ENCODE data around the gene WDR81. TPM values are rescaled to one million over a fixed set of nuclear protein-coding genes. Genes with fewer than 3 reads are reported as not detected.

The WDR81 gene
- polyA plus RNA-seq, 1 donor (not counting 4 experiments of a cell fraction or from before 2014, with no cell fraction given), result 4.2 TPM

GRCh38 chr17:1742371-1743087 lies 18.0 kb downstream of the WDR81 start, which contains the start of gene SERPINF2:
TSS of gene SERPINF2 (plus strand) at chr17:1742871. CDS start at chr17:1744996, 2,125 bp downstream.
- H3K9me1 ChIP-seq (ENCODE audit: control insufficient read depth, extremely low read depth, insufficient read depth, low read length), result no peaks in the 10 kb centered on the region
- H3K4me2 ChIP-seq (ENCODE audit: control insufficient read depth, extremely low read depth, insufficient read depth, low read depth, low read length), result no peak within 1 kb of the TSS
- no peak for DNase-seq (ENCODE audit: low read depth, low spot score)
- dilution Hi-C loops (cut with MboI; ENCODE audit: extremely low pct_ligation_motif_present, low sequenced_read_pairs), result no loop called here
- TF ChIP-seq EZH2 (IDR thresholded peaks at IDR 0.05; ENCODE audit: low read length) (no peak), CTCF (optimal IDR thresholded peaks at IDR 0.05 in 1 of 3, IDR thresholded peaks at IDR 0.05 in 1 of 3, conservative IDR thresholded peaks at IDR 0.05 in 1 of 3; ENCODE audit: extremely low read depth in 1 of 3, insufficient read depth in 2 of 3, low read length in 3 of 3) (no peak)
- no peaks in the 10 kb centered on the region for H3K9me3 ChIP-seq (ENCODE audit: control insufficient read depth, low read depth, low read length)
- no peaks in the 10 kb centered on the region for H3K27me3 ChIP-seq (ENCODE audit: control insufficient read depth, extremely low read depth, insufficient read depth, low read length)
- H3K27ac ChIP-seq (ENCODE audit: control insufficient read depth, insufficient read depth, low read length), result no peak within 1 kb of the TSS
- peaks cover 9% of the 10 kb centered on the region for H3K4me1 ChIP-seq (ENCODE audit: control insufficient read depth, extremely low read depth, insufficient read depth, low read length)
- H2AFZ ChIP-seq (ENCODE audit: control insufficient read depth, low read length), result no peak within 1 kb of the TSS
- H4K20me1 ChIP-seq (ENCODE audit: control insufficient read depth, extremely low read depth, insufficient read depth, low read length), result no peaks in the 10 kb centered on the region
- no peak within 1 kb of the TSS for H3K9ac ChIP-seq (ENCODE audit: control insufficient read depth, extremely low read depth, insufficient read depth, low read length)
- H3K4me3 ChIP-seq (ENCODE audit: control insufficient read depth in 2 of 3, extremely low read depth in 1 of 3, insufficient read depth in 2 of 3, low read depth in 1 of 3, low read length in 3 of 3), result no peak within 1 kb of the TSS
- H3K36me3 ChIP-seq (ENCODE audit: control insufficient read depth in 2 of 2, extremely low read depth in 1 of 2, insufficient read depth in 2 of 2, low read length in 2 of 2), result peaks cover 0 to 6% of the 10 kb centered on the region in 2 experiments
- no peaks in the 10 kb centered on the region for H3K79me2 ChIP-seq (ENCODE audit: control insufficient read depth, insufficient read depth, low read length)
- no peak for FAIRE-seq

GRCh38 chr17:1743088-1743439 lies 18.6 kb downstream of the WDR81 start:
- H3K4me1 ChIP-seq (ENCODE audit: control insufficient read depth, extremely low read depth, insufficient read depth, low read length), result peaks cover 9% of the 10 kb centered on the region
- dilution Hi-C loops (cut with MboI; ENCODE audit: extremely low pct_ligation_motif_present, low sequenced_read_pairs), result no loop called here
- no peak overlapping the region for H3K9ac ChIP-seq (ENCODE audit: control insufficient read depth, extremely low read depth, insufficient read depth, low read length)
- no peak for TF ChIP-seq EZH2 (IDR thresholded peaks at IDR 0.05; ENCODE audit: low read length)
- no peak overlapping the region for H3K4me3 ChIP-seq (ENCODE audit: control insufficient read depth in 2 of 3, extremely low read depth in 1 of 3, insufficient read depth in 2 of 3, low read depth in 1 of 3, low read length in 3 of 3)
- H3K36me3 ChIP-seq (ENCODE audit: control insufficient read depth in 2 of 2, extremely low read depth in 1 of 2, insufficient read depth in 2 of 2, low read length in 2 of 2), result peaks cover 0 to 2% of the 10 kb centered on the region in 2 experiments
- H3K9me3 ChIP-seq (ENCODE audit: control insufficient read depth, low read depth, low read length), result no peaks in the 10 kb centered on the region
- FAIRE-seq (no peak), DNase-seq (ENCODE audit: low read depth, low spot score) (no peak)
- H4K20me1 ChIP-seq (ENCODE audit: control insufficient read depth, extremely low read depth, insufficient read depth, low read length), result no peaks in the 10 kb centered on the region
- H2AFZ ChIP-seq (ENCODE audit: control insufficient read depth, low read length), result no peak overlapping the region
- H3K27ac ChIP-seq (ENCODE audit: control insufficient read depth, insufficient read depth, low read length), result no peak overlapping the region
- no peaks in the 10 kb centered on the region for H3K27me3 ChIP-seq (ENCODE audit: control insufficient read depth, extremely low read depth, insufficient read depth, low read length)
- H3K4me2 ChIP-seq (ENCODE audit: control insufficient read depth, extremely low read depth, insufficient read depth, low read depth, low read length), result no peak overlapping the region
- H3K79me2 ChIP-seq (ENCODE audit: control insufficient read depth, insufficient read depth, low read length), result no peaks in the 10 kb centered on the region
- H3K9me1 ChIP-seq (ENCODE audit: control insufficient read depth, extremely low read depth, insufficient read depth, low read length), result no peaks in the 10 kb centered on the region
